RWPE2 (cell line): Measurements from ENCODE around the gene CNTN6.

Experiments
- ATAC-seq: fragments of 200-7000 bp; cut with Tn5 transposase; 3 replicates; pipeline ENCODE4 v1.9.1; 2021; ENCODE audit warnings: low read depth
- DNase-seq: peaks from one replicate; pipeline ENCODE4 v3.0.0-alpha.2; 2020; ENCODE audit warnings: low spot score
- H3K27ac ChIP-seq: fragments of 450-650 bp; 2 replicates; pipeline ENCODE4 v1.5.1; 2017; ENCODE audit warnings: mild to moderate bottlenecking; ENCODE audit not compliant: poor library complexity, severe bottlenecking
- H3K27me3 ChIP-seq: fragments of 250-450 bp; sonication (Bioruptor Pico); 2 replicates; pipeline ENCODE4 v1.5.1; 2021; ENCODE audit warnings: mild to moderate bottlenecking, moderate library complexity; ENCODE audit not compliant: insufficient read depth, poor library complexity, severe bottlenecking
- H3K36me3 ChIP-seq: fragments of 250-450 bp; sonication (Bioruptor Pico); 2 replicates; pipeline ENCODE4 v1.5.1; 2020; ENCODE audit warnings: low read depth, mild to moderate bottlenecking, moderate library complexity
- H3K4me1 ChIP-seq: fragments of 250-450 bp; sonication (Bioruptor Pico); 2 replicates; pipeline ENCODE4 v1.5.1; 2021; ENCODE audit warnings: mild to moderate bottlenecking, moderate library complexity; ENCODE audit not compliant: insufficient read depth, poor library complexity, severe bottlenecking
- H3K4me3 ChIP-seq: fragments of 250-450 bp; sonication (Bioruptor Pico); 2 replicates; pipeline ENCODE4 v1.5.1; 2021; ENCODE audit warnings: mild to moderate bottlenecking, moderate library complexity; ENCODE audit not compliant: severe bottlenecking
- H3K9me3 ChIP-seq: fragments of 250-450 bp; sonication (Bioruptor Pico); 2 replicates; pipeline ENCODE4 v1.5.1; 2021; ENCODE audit warnings: mild to moderate bottlenecking, moderate library complexity; ENCODE audit not compliant: severe bottlenecking
- CTCF ChIP-seq: fragments of 450-650 bp; IDR thresholded peaks from one replicate; pipeline ENCODE4 v1.5.1; 2017; ENCODE audit warnings: mild to moderate bottlenecking, moderate library complexity; ENCODE audit not compliant: poor library complexity, severe bottlenecking

Gene CNTN6

GRCh38 chr3:1346386-1346785 is 253.6 kb downstream of the CNTN6 start:
- no peak for DNase-seq
- Histone ChIP-seq H3K9me3 (no peaks in the 10 kb centered on the region), H3K36me3 (no peaks in the 10 kb centered on the region), H3K27me3 (no peaks in the 10 kb centered on the region), H3K27ac (no peak overlapping the region), H3K4me1 (no peaks in the 10 kb centered on the region), H3K4me3 (no peak overlapping the region)
- ATAC-seq, result no peak
- no peak for TF ChIP-seq CTCF

GRCh38 chr3:1348547-1348946 is 255.7 kb downstream of the CNTN6 start:
- H3K27ac ChIP-seq, result no peak overlapping the region
- no peaks in the 10 kb centered on the region for H3K27me3 ChIP-seq
- DNase-seq (no peak), ATAC-seq (no peak)
- H3K4me1 ChIP-seq, result no peaks in the 10 kb centered on the region
- no peak overlapping the region for H3K4me3 ChIP-seq
- TF ChIP-seq CTCF, result peak; percentile 24
- no peaks in the 10 kb centered on the region for H3K36me3 ChIP-seq
- H3K9me3 ChIP-seq, result no peaks in the 10 kb centered on the region

GRCh38 chr3:1350885-1351284 is 258.1 kb downstream of the CNTN6 start:
- H3K4me1 ChIP-seq, result no peaks in the 10 kb centered on the region
- no peaks in the 10 kb centered on the region for H3K9me3 ChIP-seq
- DNase-seq (no peak), ATAC-seq (no peak)
- no peaks in the 10 kb centered on the region for H3K27me3 ChIP-seq
- no peak overlapping the region for H3K4me3 ChIP-seq
- no peak for TF ChIP-seq CTCF
- no peak overlapping the region for H3K27ac ChIP-seq
- H3K36me3 ChIP-seq, result no peaks in the 10 kb centered on the region

- ATAC-seq (no peak), DNase-seq (no peak)
- H3K27me3 ChIP-seq, result no peaks in the 10 kb centered on the region
- no peak for TF ChIP-seq CTCF
- no peaks in the 10 kb centered on the region for H3K4me1 ChIP-seq
- no peaks in the 10 kb centered on the region for H3K9me3 ChIP-seq
- no peak overlapping the region for H3K27ac ChIP-seq
- no peak overlapping the region for H3K4me3 ChIP-seq
- no peaks in the 10 kb centered on the region for H3K36me3 ChIP-seq
These were observed 262.9 kb downstream of the CNTN6 start for GRCh38 chr3:1355691-1356090.

GRCh38 chr3:1356101-1356500 is 263.3 kb downstream of the CNTN6 start:
- DNase-seq (no peak), ATAC-seq (no peak)
- no peak for TF ChIP-seq CTCF
- no peaks in the 10 kb centered on the region for H3K4me1 ChIP-seq
- H3K4me3 ChIP-seq, result no peak overlapping the region
- H3K9me3 ChIP-seq, result no peaks in the 10 kb centered on the region
- H3K27ac ChIP-seq, result no peak overlapping the region
- H3K36me3 ChIP-seq, result no peaks in the 10 kb centered on the region
- no peaks in the 10 kb centered on the region for H3K27me3 ChIP-seq
